Anterior cingulate cortex (tissue), 58 donors: ENCODE results near the gene RASA4B.
A peak's percentile ranks its signal among the peaks of the same experiment; 100 is the strongest.
"Not testable (repeated sequence)": the region's sequence is repeated elsewhere in the genome, so short reads cannot be mapped to it uniquely, and the experiment has no call there.

Experiments used
- DNase-seq, 58 donors: peaks; one replicate each; lab custom pipeline; 2025; lab: John Stamatoyannopoulos, UW

RASA4B gene

GRCh38 chr7:102456327-102456726 lies 61.2 kb downstream of the RASA4B start:
- peak in 1 of 58 donors; percentile 43 for DNase-seq

- DNase-seq, result no peak
Measured at GRCh38 chr7:102455596-102455995, 62.0 kb downstream of the RASA4B start.

GRCh38 chr7:102454932-102455331 lies 62.6 kb downstream of the RASA4B start:
- DNase-seq, result not testable (repeated sequence)

GRCh38 chr7:102454468-102454867 lies 63.1 kb downstream of the RASA4B start:
- no peak for DNase-seq

GRCh38 chr7:102453319-102453718 lies 64.3 kb downstream of the RASA4B start:
- no peak for DNase-seq

GRCh38 chr7:102452451-102452850 lies 65.1 kb downstream of the RASA4B start:
- no peak for DNase-seq

GRCh38 chr7:102451371-102452054 lies 66.1 kb downstream of the RASA4B start:
- DNase-seq, result no peak

- DNase-seq, result peak in 9 of 58 donors; percentile 8 to 50 (median 31)
Measured at GRCh38 chr7:102450242-102450641, 67.3 kb downstream of the RASA4B start.

GRCh38 chr7:102449136-102449535 lies 68.4 kb downstream of the RASA4B start:
- no peak for DNase-seq

GRCh38 chr7:102447311-102447710 lies 70.3 kb downstream of the RASA4B start:
- DNase-seq, result no peak

- DNase-seq, result no peak
Measured at GRCh38 chr7:102446387-102447156, 71.0 kb downstream of the RASA4B start.

GRCh38 chr7:102445674-102446071 lies 71.9 kb downstream of the RASA4B start:
- DNase-seq, result no peak

GRCh38 chr7:102444961-102445673 lies 72.5 kb downstream of the RASA4B start:
- no peak for DNase-seq

- DNase-seq, result peak in 2 of 58 donors; percentile 10 to 13
Measured at GRCh38 chr7:102439963-102440795, 77.4 kb downstream of the RASA4B start.

GRCh38 chr7:102436118-102436517 lies 81.5 kb downstream of the RASA4B start:
- no peak for DNase-seq

- no peak for DNase-seq
Measured at GRCh38 chr7:102434039-102434486, 83.5 kb downstream of the RASA4B start.

GRCh38 chr7:102433219-102434038 lies 84.1 kb downstream of the RASA4B start, which contains the start of gene ORAI2:
Gene ORAI2 (plus strand): TSS chr7:102433575. CDS start chr7:102438957, 5,382 bp downstream.
- DNase-seq, result peak in 55 of 58 donors; percentile 9 to 86 (median 66)
